GM19395 (cell line): ENCODE data around the gene CDKN2A.

Source experiments
- ATAC-seq: cut with Tn5 transposase; IDR thresholded peaks from one replicate; pipeline ENCODE4 v1.9.1; 2021; ENCODE audit warnings: mild to moderate bottlenecking, moderate library complexity; ENCODE audit not compliant: unreplicated experiment

CDKN2A gene

GRCh38 chr9:22008384-22008716 lies 14.2 kb upstream of the CDKN2A start:
- peak; percentile 2 for ATAC-seq

- no peak for ATAC-seq
Measured at GRCh38 chr9:22005702-22006606, 11.8 kb upstream of the CDKN2A start.

- ATAC-seq, result no peak
Measured at GRCh38 chr9:22005021-22005701, 11.0 kb upstream of the CDKN2A start.

- ATAC-seq, result no peak
Measured at GRCh38 chr9:22002038-22002437, 7.8 kb upstream of the CDKN2A start.

- no peak for ATAC-seq
Measured at GRCh38 chr9:21998026-21998425, 3.8 kb upstream of the CDKN2A start.

- ATAC-seq, result no peak
Measured at GRCh38 chr9:21997480-21997879, 3.3 kb upstream of the CDKN2A start.

- no peak for ATAC-seq
Measured at GRCh38 chr9:21996858-21997257, 2.7 kb upstream of the CDKN2A start.

- no peak for ATAC-seq
Measured at GRCh38 chr9:21996438-21996837, 2.2 kb upstream of the CDKN2A start.

GRCh38 chr9:21995666-21996398 lies 1.6 kb upstream of the CDKN2A start:
- peak; percentile 26 for ATAC-seq

- peak; percentile 83 for ATAC-seq
Measured at GRCh38 chr9:21995006-21995665, 944 bp upstream of the CDKN2A start.

GRCh38 chr9:21994556-21995005 lies 389 bp upstream of the CDKN2A start, which contains the start of gene CDKN2B-AS1:
CDKN2B-AS1 (plus strand) TSS chr9:21994791.
- ATAC-seq, result peak; percentile 53

- ATAC-seq, result no peak
Measured at GRCh38 chr9:21993007-21993406, 1.2 kb downstream of the CDKN2A start.

- no peak for ATAC-seq
Measured at GRCh38 chr9:21991072-21991959, 2.9 kb downstream of the CDKN2A start.

- ATAC-seq, result no peak
Measured at GRCh38 chr9:21989440-21990189, 4.6 kb downstream of the CDKN2A start.

- ATAC-seq, result no peak
Measured at GRCh38 chr9:21988056-21988990, 5.9 kb downstream of the CDKN2A start.

GRCh38 chr9:21985964-21986667 lies 8.1 kb downstream of the CDKN2A start:
- peak; percentile 77 for ATAC-seq

GRCh38 chr9:21984101-21984500 lies 10.1 kb downstream of the CDKN2A start:
- ATAC-seq, result no peak

- no peak for ATAC-seq
Measured at GRCh38 chr9:21983561-21983935, 10.6 kb downstream of the CDKN2A start.
